ENCODE measurements around the gene FOXL2. TPM values are rescaled to one million over a fixed set of nuclear protein-coding genes. Genes with fewer than 3 reads are reported as not detected.
"Not testable (repeated sequence)": the region's sequence is repeated elsewhere in the genome, so short reads cannot be mapped to it uniquely, and the experiment has no call there.

FOXL2 gene
- total RNA-seq, 6 donors from 2014 or later, result 0.06 to 0.07 TPM; not detected in 4

DNA sequence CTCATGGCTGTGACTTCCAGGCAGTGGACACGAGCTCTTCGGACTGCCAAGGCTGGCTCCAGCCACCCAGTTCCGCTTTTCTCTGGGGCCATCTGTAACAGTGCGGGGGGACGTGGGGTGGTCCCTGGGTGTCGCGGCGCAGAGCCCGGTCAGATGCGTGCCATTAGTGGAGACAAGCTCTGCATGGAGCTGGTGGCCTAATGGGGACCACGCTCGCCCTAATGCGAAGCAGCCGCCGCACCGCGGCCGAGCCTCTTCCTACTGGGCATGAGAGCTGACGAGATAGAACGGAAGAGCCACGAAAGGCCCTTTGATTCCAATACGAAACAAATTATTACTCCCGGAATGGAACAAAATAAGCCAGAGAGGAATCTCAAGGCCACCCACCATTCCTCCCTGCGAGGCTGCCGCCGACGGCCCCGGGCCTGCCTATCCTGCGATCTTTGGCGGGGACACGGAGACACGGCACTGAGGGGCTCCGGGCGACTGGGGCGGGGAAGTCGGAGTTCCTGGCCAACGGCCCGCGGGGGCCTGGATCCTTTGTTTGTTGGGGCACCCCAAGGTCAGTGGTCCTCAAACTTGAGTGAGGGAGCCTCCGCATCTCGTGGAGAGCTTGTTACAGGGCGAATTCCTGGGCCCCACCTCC, 18.1 kb downstream of the FOXL2 start:
- ATAC-seq (ENCODE audit: low FRiP score in 2 of 2) (no peak), DNase-seq (peak in 1 of 2 donors; percentile 82)
- no peak for TF ChIP-seq POLR2AphosphoS5 (IDR thresholded peaks at IDR 0.05)
- no peak for TF ChIP-seq EP300 (IDR thresholded peaks at IDR 0.05)
- no peak for TF ChIP-seq POLR2A (IDR thresholded peaks at IDR 0.05)
- TF ChIP-seq, protein P1, sequence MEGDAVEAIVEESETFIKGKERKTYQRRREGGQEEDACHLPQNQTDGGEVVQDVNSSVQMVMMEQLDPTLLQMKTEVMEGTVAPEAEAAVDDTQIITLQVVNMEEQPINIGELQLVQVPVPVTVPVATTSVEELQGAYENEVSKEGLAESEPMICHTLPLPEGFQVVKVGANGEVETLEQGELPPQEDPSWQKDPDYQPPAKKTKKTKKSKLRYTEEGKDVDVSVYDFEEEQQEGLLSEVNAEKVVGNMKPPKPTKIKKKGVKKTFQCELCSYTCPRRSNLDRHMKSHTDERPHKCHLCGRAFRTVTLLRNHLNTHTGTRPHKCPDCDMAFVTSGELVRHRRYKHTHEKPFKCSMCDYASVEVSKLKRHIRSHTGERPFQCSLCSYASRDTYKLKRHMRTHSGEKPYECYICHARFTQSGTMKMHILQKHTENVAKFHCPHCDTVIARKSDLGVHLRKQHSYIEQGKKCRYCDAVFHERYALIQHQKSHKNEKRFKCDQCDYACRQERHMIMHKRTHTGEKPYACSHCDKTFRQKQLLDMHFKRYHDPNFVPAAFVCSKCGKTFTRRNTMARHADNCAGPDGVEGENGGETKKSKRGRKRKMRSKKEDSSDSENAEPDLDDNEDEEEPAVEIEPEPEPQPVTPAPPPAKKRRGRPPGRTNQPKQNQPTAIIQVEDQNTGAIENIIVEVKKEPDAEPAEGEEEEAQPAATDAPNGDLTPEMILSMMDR (IDR thresholded peaks at IDR 0.05), result no peak
- WGBS, 2 donors, result 96% methylated on average over 36 to 42 of the region's 42 CpGs
- H3K36me3 ChIP-seq, result no peaks in the 10 kb centered on the region
- no peak overlapping the region for H3K4me3 ChIP-seq
- no peaks in the 10 kb centered on the region for H3K4me1 ChIP-seq
- H3K27ac ChIP-seq, result no peak overlapping the region
- no peaks in the 10 kb centered on the region for H3K9me3 ChIP-seq
- H3K27me3 ChIP-seq, result no peaks in the 10 kb centered on the region

DNA sequence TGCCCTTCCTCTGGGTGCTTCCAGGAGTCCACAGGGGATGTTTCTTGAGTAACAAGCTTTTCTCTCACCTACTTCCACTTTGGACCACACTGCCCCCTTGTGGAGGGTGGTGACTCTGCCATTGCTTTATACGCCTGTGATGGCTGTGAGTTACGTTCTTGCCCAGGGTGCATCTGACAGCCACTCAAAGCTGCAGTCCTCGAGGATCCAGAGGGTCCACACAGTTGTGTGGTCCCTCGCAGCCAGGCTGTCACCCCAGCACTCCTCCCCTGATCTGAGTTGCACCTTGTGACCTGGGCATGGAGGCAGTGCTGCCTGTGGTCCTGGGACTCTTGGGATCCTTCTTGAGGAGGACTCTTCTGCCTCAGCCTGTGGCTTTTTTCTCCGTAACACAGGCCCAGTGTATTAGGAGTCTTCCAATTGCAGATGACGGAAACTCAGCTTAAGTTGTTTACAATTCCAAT, 23.4 kb downstream of the FOXL2 start:
- H3K4me1 ChIP-seq, result peaks cover 0 to 6% (median 4%) of the 10 kb centered on the region in 4 donors
- peak; percentile 88 to 90 for ATAC-seq (ENCODE audit: low FRiP score in 2 of 2)
- H3K9me3 ChIP-seq, result no peaks in the 10 kb centered on the region
- H3K27me3 ChIP-seq, result no peaks in the 10 kb centered on the region
- no peak overlapping the region for H3K4me3 ChIP-seq
- TF ChIP-seq, protein P1 (IDR thresholded peaks at IDR 0.05), result peak; percentile 82 to 88 (median 88)
- TF ChIP-seq POLR2AphosphoS5 (IDR thresholded peaks at IDR 0.05) (no peak), EP300 (IDR thresholded peaks at IDR 0.05) (no peak), POLR2A (IDR thresholded peaks at IDR 0.05) (no peak)
- WGBS, 2 donors, result 16 to 48% methylated on average over 2 to 6 of the region's 6 CpGs
- H3K27ac ChIP-seq, result no peak overlapping the region
- DNase-seq, result peak in 1 of 2 donors; percentile 82
- H3K36me3 ChIP-seq, result no peaks in the 10 kb centered on the region

DNA sequence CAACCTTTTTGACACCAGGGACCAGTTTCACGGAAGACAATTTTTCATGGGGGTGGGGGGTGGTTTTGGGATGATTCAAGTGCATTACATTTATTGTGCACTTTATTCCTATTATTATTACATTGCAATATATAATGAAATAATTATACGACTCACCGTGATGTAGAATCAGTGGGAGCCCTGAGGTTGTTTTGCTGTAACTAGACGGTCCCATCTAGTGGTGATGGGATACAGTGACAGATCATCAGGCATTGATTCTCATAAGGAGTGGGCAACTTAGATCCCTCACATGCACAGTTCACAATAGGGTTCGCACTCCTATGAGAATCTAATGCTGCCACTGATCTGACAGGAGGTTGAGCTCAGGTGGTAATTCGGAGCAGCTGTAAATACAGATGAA, 24.5 kb downstream of the FOXL2 start:
- H3K4me1 ChIP-seq; ATAC-seq (ENCODE audit: low FRiP score in 2 of 2); H3K9me3 ChIP-seq; H3K4me3 ChIP-seq; H3K27me3 ChIP-seq; H3K36me3 ChIP-seq; DNase-seq; H3K27ac ChIP-seq: not testable (repeated sequence)
- WGBS, 2 donors, result 92 to 94% methylated on average over 6 of the region's 6 CpGs

DNA sequence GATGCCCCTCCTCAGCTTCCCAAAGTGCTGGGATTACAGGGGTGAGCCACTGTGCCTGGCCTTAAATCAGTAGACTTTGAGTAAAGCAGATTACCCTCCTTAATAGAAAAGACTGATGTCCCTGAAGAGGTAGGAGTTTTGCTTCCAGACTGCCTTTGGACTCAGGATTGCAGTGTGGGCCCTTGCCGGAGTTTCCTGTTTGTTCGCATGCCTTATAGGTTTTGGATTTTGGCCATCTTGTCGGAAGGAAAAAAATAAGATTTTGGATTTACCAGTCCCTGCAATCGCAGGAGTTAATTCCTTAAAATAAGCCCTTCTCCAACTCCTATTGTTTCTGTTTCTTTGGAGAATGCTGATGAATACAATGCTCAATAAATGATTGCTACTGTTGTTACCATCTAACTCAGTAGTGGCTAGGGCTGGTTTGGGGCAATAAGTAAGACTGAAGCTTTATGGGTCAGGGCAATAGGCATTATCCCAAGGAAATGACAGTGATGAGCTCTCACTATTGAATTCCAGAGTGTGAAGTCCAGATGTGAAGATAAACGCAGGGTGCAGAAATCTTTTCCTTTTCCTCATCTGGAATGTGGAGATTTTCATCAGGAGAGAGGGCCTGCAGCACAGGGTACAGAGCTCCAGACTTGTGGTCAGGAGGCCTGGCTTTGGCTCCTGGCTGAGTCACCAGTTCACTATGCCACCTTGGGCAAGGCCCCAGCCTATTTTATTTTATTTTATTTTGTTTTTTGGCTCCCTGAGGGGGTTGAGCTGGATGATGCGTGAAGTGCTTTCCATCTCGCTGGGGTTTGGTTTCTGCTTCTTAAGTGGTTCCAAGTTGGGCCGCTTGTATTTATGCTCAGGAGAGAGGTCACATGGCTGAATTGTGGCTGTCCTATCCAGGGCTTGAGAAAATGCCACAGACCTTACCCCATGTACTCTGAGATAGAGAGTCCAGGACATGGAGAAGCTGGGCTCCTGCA, 25.3 kb downstream of the FOXL2 start:
- Histone ChIP-seq H3K27me3 (no peaks in the 10 kb centered on the region), H3K27ac (no peak overlapping the region), H3K36me3 (no peaks in the 10 kb centered on the region), H3K4me1 (peaks cover 4 to 9% (median 8%) of the 10 kb centered on the region in 4 donors), H3K9me3 (no peaks in the 10 kb centered on the region), H3K4me3 (no peak overlapping the region)
- no peak for DNase-seq
- 72 to 77% methylated on average over 8 of the region's 8 CpGs for WGBS, 2 donors
- TF ChIP-seq POLR2A (IDR thresholded peaks at IDR 0.05) (no peak), POLR2AphosphoS5 (IDR thresholded peaks at IDR 0.05) (no peak), EP300 (IDR thresholded peaks at IDR 0.05) (no peak)
- TF ChIP-seq, protein P1 (IDR thresholded peaks at IDR 0.05), result no peak
- ATAC-seq (ENCODE audit: low FRiP score in 2 of 2), result peak in 1 of 2 donors; percentile 74

DNA sequence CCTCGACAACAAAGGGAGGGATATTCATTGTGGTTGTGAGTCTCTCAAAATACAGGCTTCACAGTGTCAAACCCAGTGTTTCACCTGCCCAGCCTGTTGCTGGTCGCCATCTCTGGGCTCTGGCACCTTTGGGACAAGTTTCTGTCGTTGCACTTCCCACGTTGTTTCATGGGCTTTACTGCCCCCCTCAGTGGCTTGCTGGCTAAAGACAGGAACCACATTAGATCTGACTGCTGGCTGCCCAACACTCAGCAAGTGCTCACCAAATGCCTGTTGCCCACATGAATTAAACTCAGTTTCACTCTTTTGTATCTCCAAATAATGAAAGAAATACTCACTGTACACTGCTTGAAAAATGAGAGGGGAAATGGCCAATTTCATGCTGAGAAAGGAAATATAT, 27.6 kb downstream of the FOXL2 start:
- no peak for ATAC-seq (ENCODE audit: low FRiP score in 2 of 2)

More for the DNA sequence above, 27.6 kb downstream of the FOXL2 start:
- Histone ChIP-seq H3K27ac (no peak overlapping the region), H3K4me1 (peaks cover 11 to 22% (median 19%) of the 10 kb centered on the region in 4 donors), H3K36me3 (no peaks in the 10 kb centered on the region), H3K4me3 (no peak overlapping the region), H3K27me3 (no peaks in the 10 kb centered on the region), H3K9me3 (no peaks in the 10 kb centered on the region)
- TF ChIP-seq EP300 (IDR thresholded peaks at IDR 0.05) (no peak), POLR2AphosphoS5 (IDR thresholded peaks at IDR 0.05) (no peak), POLR2A (IDR thresholded peaks at IDR 0.05) (no peak)
- TF ChIP-seq, protein P1 (IDR thresholded peaks at IDR 0.05), result no peak
- DNase-seq, result no peak
- WGBS, 2 donors, result 54 to 75% methylated on average over 4 of the region's 4 CpGs
